ENCODE results near the gene RPL22. TPM values are rescaled to one million over a fixed set of nuclear protein-coding genes. Genes with fewer than 3 reads are reported as not detected.

Gene RPL22
- total and polyA plus RNA-seq, 2 of the 8 experiments (the other 6 are each of a cell fraction or from before 2014, with no cell fraction given) = 133 to 521 TPM

DNA sequence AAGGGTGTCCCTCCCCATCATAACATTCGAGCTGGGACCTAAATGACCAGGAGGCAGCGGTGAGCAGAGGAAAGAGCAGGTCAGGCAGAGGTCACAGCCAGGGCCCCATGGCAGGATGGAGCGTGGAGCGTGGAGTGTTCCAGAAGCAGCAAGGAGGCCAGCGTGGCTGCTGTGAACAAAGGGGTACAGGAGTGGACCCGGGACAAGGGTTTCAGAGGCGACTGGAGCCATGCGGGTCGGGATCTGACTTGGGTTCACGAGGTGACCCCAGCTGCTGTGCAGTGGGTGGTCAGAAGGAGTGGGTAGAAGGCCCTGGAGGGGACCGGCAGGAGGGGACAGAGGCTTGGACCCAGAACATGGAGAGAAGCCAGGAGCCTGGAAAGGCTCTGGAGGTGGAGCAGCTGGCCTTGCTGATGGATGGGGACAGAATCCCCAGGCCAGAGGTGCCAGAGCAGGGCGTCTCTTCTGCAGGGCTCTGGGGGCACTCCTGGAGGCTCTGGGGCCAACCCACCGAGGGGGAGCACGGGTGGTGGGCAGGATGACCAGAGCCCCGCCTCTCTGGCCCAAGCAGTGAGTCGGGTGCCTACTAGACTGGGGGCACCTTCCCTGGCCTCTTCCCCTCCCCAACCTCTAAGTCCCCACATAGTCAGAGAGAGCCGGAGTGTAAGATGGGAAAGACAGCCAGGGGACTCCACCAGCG lies 21.6 kb downstream of the RPL22 start (continued):
- TF ChIP-seq, protein P1, sequence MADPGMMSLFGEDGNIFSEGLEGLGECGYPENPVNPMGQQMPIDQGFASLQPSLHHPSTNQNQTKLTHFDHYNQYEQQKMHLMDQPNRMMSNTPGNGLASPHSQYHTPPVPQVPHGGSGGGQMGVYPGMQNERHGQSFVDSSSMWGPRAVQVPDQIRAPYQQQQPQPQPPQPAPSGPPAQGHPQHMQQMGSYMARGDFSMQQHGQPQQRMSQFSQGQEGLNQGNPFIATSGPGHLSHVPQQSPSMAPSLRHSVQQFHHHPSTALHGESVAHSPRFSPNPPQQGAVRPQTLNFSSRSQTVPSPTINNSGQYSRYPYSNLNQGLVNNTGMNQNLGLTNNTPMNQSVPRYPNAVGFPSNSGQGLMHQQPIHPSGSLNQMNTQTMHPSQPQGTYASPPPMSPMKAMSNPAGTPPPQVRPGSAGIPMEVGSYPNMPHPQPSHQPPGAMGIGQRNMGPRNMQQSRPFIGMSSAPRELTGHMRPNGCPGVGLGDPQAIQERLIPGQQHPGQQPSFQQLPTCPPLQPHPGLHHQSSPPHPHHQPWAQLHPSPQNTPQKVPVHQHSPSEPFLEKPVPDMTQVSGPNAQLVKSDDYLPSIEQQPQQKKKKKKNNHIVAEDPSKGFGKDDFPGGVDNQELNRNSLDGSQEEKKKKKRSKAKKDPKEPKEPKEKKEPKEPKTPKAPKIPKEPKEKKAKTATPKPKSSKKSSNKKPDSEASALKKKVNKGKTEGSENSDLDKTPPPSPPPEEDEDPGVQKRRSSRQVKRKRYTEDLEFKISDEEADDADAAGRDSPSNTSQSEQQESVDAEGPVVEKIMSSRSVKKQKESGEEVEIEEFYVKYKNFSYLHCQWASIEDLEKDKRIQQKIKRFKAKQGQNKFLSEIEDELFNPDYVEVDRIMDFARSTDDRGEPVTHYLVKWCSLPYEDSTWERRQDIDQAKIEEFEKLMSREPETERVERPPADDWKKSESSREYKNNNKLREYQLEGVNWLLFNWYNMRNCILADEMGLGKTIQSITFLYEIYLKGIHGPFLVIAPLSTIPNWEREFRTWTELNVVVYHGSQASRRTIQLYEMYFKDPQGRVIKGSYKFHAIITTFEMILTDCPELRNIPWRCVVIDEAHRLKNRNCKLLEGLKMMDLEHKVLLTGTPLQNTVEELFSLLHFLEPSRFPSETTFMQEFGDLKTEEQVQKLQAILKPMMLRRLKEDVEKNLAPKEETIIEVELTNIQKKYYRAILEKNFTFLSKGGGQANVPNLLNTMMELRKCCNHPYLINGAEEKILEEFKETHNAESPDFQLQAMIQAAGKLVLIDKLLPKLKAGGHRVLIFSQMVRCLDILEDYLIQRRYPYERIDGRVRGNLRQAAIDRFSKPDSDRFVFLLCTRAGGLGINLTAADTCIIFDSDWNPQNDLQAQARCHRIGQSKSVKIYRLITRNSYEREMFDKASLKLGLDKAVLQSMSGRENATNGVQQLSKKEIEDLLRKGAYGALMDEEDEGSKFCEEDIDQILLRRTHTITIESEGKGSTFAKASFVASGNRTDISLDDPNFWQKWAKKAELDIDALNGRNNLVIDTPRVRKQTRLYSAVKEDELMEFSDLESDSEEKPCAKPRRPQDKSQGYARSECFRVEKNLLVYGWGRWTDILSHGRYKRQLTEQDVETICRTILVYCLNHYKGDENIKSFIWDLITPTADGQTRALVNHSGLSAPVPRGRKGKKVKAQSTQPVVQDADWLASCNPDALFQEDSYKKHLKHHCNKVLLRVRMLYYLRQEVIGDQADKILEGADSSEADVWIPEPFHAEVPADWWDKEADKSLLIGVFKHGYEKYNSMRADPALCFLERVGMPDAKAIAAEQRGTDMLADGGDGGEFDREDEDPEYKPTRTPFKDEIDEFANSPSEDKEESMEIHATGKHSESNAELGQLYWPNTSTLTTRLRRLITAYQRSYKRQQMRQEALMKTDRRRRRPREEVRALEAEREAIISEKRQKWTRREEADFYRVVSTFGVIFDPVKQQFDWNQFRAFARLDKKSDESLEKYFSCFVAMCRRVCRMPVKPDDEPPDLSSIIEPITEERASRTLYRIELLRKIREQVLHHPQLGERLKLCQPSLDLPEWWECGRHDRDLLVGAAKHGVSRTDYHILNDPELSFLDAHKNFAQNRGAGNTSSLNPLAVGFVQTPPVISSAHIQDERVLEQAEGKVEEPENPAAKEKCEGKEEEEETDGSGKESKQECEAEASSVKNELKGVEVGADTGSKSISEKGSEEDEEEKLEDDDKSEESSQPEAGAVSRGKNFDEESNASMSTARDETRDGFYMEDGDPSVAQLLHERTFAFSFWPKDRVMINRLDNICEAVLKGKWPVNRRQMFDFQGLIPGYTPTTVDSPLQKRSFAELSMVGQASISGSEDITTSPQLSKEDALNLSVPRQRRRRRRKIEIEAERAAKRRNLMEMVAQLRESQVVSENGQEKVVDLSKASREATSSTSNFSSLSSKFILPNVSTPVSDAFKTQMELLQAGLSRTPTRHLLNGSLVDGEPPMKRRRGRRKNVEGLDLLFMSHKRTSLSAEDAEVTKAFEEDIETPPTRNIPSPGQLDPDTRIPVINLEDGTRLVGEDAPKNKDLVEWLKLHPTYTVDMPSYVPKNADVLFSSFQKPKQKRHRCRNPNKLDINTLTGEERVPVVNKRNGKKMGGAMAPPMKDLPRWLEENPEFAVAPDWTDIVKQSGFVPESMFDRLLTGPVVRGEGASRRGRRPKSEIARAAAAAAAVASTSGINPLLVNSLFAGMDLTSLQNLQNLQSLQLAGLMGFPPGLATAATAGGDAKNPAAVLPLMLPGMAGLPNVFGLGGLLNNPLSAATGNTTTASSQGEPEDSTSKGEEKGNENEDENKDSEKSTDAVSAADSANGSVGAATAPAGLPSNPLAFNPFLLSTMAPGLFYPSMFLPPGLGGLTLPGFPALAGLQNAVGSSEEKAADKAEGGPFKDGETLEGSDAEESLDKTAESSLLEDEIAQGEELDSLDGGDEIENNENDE (IDR thresholded peaks at IDR 0.05; ENCODE audit: insufficient replicate concordance, low read length) = no peak
- TF ChIP-seq ASH2L (IDR thresholded peaks at IDR 0.05; ENCODE audit: low read length) (no peak), HDAC6 (IDR thresholded peaks at IDR 0.05; ENCODE audit: low read depth, low read length) (no peak), YY1 (IDR thresholded peaks at IDR 0.05; ENCODE audit: low read depth, low read length) (no peak), BCL11A (IDR thresholded peaks at IDR 0.05; ENCODE audit: low read depth in 2 of 2, low read length in 2 of 2) (no peak), RAD21 (IDR thresholded peaks at IDR 0.05 in 1 of 2, conservative IDR thresholded peaks at IDR 0.05 in 1 of 2; ENCODE audit: low read depth in 2 of 2, low read length in 2 of 2) (no peak)
- TF ChIP-seq, protein P2, sequence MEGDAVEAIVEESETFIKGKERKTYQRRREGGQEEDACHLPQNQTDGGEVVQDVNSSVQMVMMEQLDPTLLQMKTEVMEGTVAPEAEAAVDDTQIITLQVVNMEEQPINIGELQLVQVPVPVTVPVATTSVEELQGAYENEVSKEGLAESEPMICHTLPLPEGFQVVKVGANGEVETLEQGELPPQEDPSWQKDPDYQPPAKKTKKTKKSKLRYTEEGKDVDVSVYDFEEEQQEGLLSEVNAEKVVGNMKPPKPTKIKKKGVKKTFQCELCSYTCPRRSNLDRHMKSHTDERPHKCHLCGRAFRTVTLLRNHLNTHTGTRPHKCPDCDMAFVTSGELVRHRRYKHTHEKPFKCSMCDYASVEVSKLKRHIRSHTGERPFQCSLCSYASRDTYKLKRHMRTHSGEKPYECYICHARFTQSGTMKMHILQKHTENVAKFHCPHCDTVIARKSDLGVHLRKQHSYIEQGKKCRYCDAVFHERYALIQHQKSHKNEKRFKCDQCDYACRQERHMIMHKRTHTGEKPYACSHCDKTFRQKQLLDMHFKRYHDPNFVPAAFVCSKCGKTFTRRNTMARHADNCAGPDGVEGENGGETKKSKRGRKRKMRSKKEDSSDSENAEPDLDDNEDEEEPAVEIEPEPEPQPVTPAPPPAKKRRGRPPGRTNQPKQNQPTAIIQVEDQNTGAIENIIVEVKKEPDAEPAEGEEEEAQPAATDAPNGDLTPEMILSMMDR (IDR thresholded peaks at IDR 0.05; ENCODE audit: control extremely low read depth in 1 of 3, insufficient read depth in 1 of 3, low read depth in 1 of 3, low read length in 3 of 3) = no peak
